ENCODE data around the gene RPTOR.

- TF ChIP-seq, protein P1, sequence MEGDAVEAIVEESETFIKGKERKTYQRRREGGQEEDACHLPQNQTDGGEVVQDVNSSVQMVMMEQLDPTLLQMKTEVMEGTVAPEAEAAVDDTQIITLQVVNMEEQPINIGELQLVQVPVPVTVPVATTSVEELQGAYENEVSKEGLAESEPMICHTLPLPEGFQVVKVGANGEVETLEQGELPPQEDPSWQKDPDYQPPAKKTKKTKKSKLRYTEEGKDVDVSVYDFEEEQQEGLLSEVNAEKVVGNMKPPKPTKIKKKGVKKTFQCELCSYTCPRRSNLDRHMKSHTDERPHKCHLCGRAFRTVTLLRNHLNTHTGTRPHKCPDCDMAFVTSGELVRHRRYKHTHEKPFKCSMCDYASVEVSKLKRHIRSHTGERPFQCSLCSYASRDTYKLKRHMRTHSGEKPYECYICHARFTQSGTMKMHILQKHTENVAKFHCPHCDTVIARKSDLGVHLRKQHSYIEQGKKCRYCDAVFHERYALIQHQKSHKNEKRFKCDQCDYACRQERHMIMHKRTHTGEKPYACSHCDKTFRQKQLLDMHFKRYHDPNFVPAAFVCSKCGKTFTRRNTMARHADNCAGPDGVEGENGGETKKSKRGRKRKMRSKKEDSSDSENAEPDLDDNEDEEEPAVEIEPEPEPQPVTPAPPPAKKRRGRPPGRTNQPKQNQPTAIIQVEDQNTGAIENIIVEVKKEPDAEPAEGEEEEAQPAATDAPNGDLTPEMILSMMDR (IDR thresholded peaks at IDR 0.05; ENCODE audit: poor library complexity, severe bottlenecking): no peak
- TF ChIP-seq EZH2 (IDR thresholded peaks at IDR 0.05; ENCODE audit: borderline replicate concordance, insufficient read depth, low read length, poor library complexity, severe bottlenecking): no peak
- TF ChIP-seq MXI1 (conservative IDR thresholded peaks at IDR 0.05; ENCODE audit: poor library complexity, severe bottlenecking): no peak
- TF ChIP-seq SMC3 (conservative IDR thresholded peaks at IDR 0.05; ENCODE audit: poor library complexity): no peak
- no peak for TF ChIP-seq POLR2AphosphoS5 (IDR thresholded peaks at IDR 0.05)
- no peak for TF ChIP-seq TAF1 (IDR thresholded peaks at IDR 0.05; ENCODE audit: low read depth)
- TF ChIP-seq REST (IDR thresholded peaks at IDR 0.05; ENCODE audit: borderline replicate concordance): no peak
- TF ChIP-seq EP300 (conservative IDR thresholded peaks at IDR 0.05; ENCODE audit: poor library complexity, severe bottlenecking): no peak
- no peak for TF ChIP-seq RAD21 (conservative IDR thresholded peaks at IDR 0.05)
These were observed 54.3 kb downstream of the RPTOR start for GRCh38 chr17:80598813-80599545.
